K562 (cell line): ENCODE data around the gene CILP. TPM values are rescaled to one million over a fixed set of nuclear protein-coding genes. Genes with fewer than 3 reads are reported as not detected.

Source experiments
- ATAC-seq: fragments of 200-7000 bp; cut with Tn5 transposase; 3 replicates; pipeline ENCODE4 v1.9.1; 2020; ENCODE audit warnings: moderate library complexity
- BruUV-seq: library from RNA; stranded (reverse); fragments of 400-500 nt; replicated peaks from 2 replicates; lab custom pipeline; 2021; lab: Mats Ljungman, UMichigan
- CTCF ChIA-PET: fragments of 300-600 bp; formaldehyde crosslinking; extraction: SDS; loops from one replicate; lab custom pipeline; 2021; ENCODE audit warnings: low intra/inter-chr PET ratio; lab: Yijun Ruan, JAX
- POLR2A ChIA-PET: fragments of 300-600, 350-650 bp; sonication (Branson Sonifier 250); formaldehyde crosslinking; extraction: SDS; loops from one replicate; lab custom pipeline; 2021; ENCODE audit warnings: antibody characterized with exemption, inconsistent platforms; lab: Yijun Ruan, JAX
- DNase-seq, 4 experiments: peaks; one replicate each; pipeline versions ENCODE4 v3.0.0 to v3.0.0-alpha.2; 2011 to 2018; ENCODE audit warnings: low spot score in 3 of 4, mixed read lengths in 3 of 4; ENCODE audit errors: extremely low read depth in 1 of 4
- FAIRE-seq: peaks from 2 replicates; lab custom pipeline; 2011; peaks lifted over from hg19 to GRCh38; lab: Jason Lieb, UNC
- H2AFZ ChIP-seq: 2 replicates; pipeline ENCODE4 v1.6.0; 2011; ENCODE audit warnings: low read depth, low read length, control low read depth, inconsistent platforms
- H3K27ac ChIP-seq: fragments of 200-600 bp; 3 replicates; pipeline ENCODE4 v1.8.0; 2011; ENCODE audit warnings: low read depth, mild to moderate bottlenecking, control low read depth, inconsistent platforms, low read length, moderate library complexity, mixed read lengths; ENCODE audit errors: extremely low read depth
- H3K27me3 ChIP-seq, 2 experiments: fragments of 300-600 bp in 1 of 2; 2 replicates in 1 of 2; 3 replicates in 1 of 2; pipeline versions ENCODE4 v1.6.0 to v1.8.0; 2011; ENCODE audit warnings: inconsistent platforms in 2 of 2, low read length in 2 of 2, mild to moderate bottlenecking in 1 of 2, mixed read lengths in 1 of 2, moderate library complexity in 1 of 2; ENCODE audit not compliant: control insufficient read depth in 2 of 2, insufficient read depth in 2 of 2
- H3K36me3 ChIP-seq: fragments of 300-600 bp; 3 replicates; pipeline ENCODE4 v1.8.0; 2011; ENCODE audit warnings: mild to moderate bottlenecking, low read length, inconsistent platforms; ENCODE audit not compliant: control insufficient read depth, insufficient read depth
- H3K4me1 ChIP-seq, 2 experiments: fragments of 200-600 bp in 1 of 2; replicated peaks in 1 of 2; 2 replicates in 1 of 2; 3 replicates in 1 of 2; pipeline versions ENCODE4 v1.5.1 to v1.8.0; 2011; ENCODE audit warnings: inconsistent platforms in 2 of 2, low read length in 2 of 2, mild to moderate bottlenecking in 1 of 2, mixed read lengths in 1 of 2, moderate library complexity in 1 of 2; ENCODE audit not compliant: control insufficient read depth in 2 of 2, insufficient read depth in 2 of 2
- H3K4me2 ChIP-seq: 2 replicates; pipeline ENCODE4 v1.6.1; 2011; ENCODE audit warnings: low read length, control low read depth, inconsistent platforms, mixed read lengths; ENCODE audit not compliant: insufficient read depth
- H3K4me3 ChIP-seq: fragments of 200-600 bp; sonication (generic), shearing (Covaris generic); 2 replicates; pipeline ENCODE4 v1.5.1; 2016; ENCODE audit warnings: control low read depth, inconsistent platforms
- H3K79me2 ChIP-seq: fragments of 200-600 bp; 3 replicates; pipeline ENCODE4 v1.8.0; 2011; ENCODE audit warnings: low read length, inconsistent platforms; ENCODE audit not compliant: control insufficient read depth, insufficient read depth
- H3K9ac ChIP-seq, 2 experiments: 2 replicates each; pipeline versions ENCODE4 v1.6.0 to v1.6.1; 2011; ENCODE audit warnings: low read depth in 2 of 2, low read length in 2 of 2, control low read depth in 1 of 2, inconsistent platforms in 1 of 2, mild to moderate bottlenecking in 1 of 2, mixed read lengths in 1 of 2; ENCODE audit not compliant: insufficient read depth in 1 of 2
- H3K9me1 ChIP-seq: one replicate; pipeline ENCODE4 v1.6.0; 2011; ENCODE audit warnings: inconsistent platforms, mild to moderate bottlenecking, low read length, moderate library complexity; ENCODE audit not compliant: control insufficient read depth, insufficient read depth
- H3K9me3 ChIP-seq: replicated peaks from 2 replicates; pipeline ENCODE4 v1.5.1; 2011; ENCODE audit warnings: low read depth, low read length, inconsistent platforms; ENCODE audit not compliant: control insufficient read depth, insufficient read depth
- H4K20me1 ChIP-seq: replicated peaks from 2 replicates; pipeline ENCODE4 v1.6.1; 2011; ENCODE audit warnings: low read length, inconsistent platforms, mixed read lengths; ENCODE audit not compliant: control insufficient read depth, insufficient read depth
- HEY1 ChIP-seq: fragments of 250-450 bp; sonication (Bioruptor Pico); IDR thresholded peaks from 2 replicates; pipeline ENCODE4 v1.5.0; 2020; ENCODE audit warnings: mild to moderate bottlenecking, moderate library complexity, borderline replicate concordance
- MYBL2 ChIP-seq, 2 experiments: fragments of 450-650 bp in 1 of 2; sonication (generic) in 1 of 2; formaldehyde crosslinking in 1 of 2; IDR thresholded peaks; 2 replicates each; pipeline versions ENCODE4 v1.6.1 to v1.8.1; 2017 to 2022; ENCODE audit warnings: borderline replicate concordance in 1 of 2, inconsistent platforms in 1 of 2, low read depth in 1 of 2, mild to moderate bottlenecking in 1 of 2, missing genetic modification reagents in 1 of 2, moderate library complexity in 1 of 2
- PHB ChIP-seq: fragments of 250-450 bp; sonication (Bioruptor Pico); IDR thresholded peaks from 2 replicates; pipeline ENCODE4 v1.5.0; 2021
- SUPT5H ChIP-seq: fragments of 450-650 bp; IDR thresholded peaks from 2 replicates; pipeline ENCODE4 v1.6.1; 2016
- TCF7 ChIP-seq: sonication (generic); IDR thresholded peaks from 2 replicates; pipeline ENCODE4 v1.6.1; 2016; ENCODE audit warnings: antibody characterized with exemption, borderline replicate concordance
- WGBS: fragments of 100-300 bp; shearing (Covaris generic); methylation state at CpG from one replicate; pipeline ENCODE4 v1.1.6; 2016; ENCODE audit warnings: low coverage, mixed read lengths; ENCODE audit not compliant: insufficient coverage; ENCODE audit errors: missing lambda C conversion rate; 5-methylcytosine and 5-hydroxymethylcytosine counted together
- in situ Hi-C: fragments of 300-500 bp; cut with MboI; formaldehyde crosslinking; loops from 4 replicates; pipeline ENCODE4 v1.15.0; 2018; ENCODE audit warnings: inconsistent platforms, mixed read lengths
- intact Hi-C: fragments of 100-400 bp; cut with micrococcal nuclease; formaldehyde crosslinking; loops from 2 replicates; pipeline ENCODE4 v1.14.2; 2022
- polyA plus RNA-seq, 8 experiments: library from polyadenylated mRNA; depleted of rRNA in 4 of 8; stranded (reverse) in 5 of 8; unstranded in 3 of 8; fragments of >200 nt; fragmentation: Nextera tagmentation in 2 of 8; fragmentation: Illumina TruSeq in 1 of 8; extraction: Ambion mirVana in 2 of 8; extraction: Trizol in 1 of 8; gene quantifications; 2 replicates each; pipeline versions ENCODE4 v1.2.1 to v1.2.3, GENCODE V29; 2011 to 2014; ENCODE audit warnings: inconsistent platforms in 1 of 8, missing spikeins in 1 of 8
- total RNA-seq, 7 experiments: library from RNA; depleted of rRNA in 6 of 7; stranded (reverse); fragments of >200 nt in 6 of 7; fragmentation: Illumina TruSeq in 2 of 7; extraction: Trizol in 2 of 7; gene quantifications; 2 replicates each; pipeline versions ENCODE4 v1.2.1 to v1.2.3, GENCODE V29; 2011 to 2021; ENCODE audit warnings: low replicate concordance in 1 of 7
- TF ChIP-seq, protein P1 (sequence below): sonication (generic); formaldehyde crosslinking; IDR thresholded peaks from 2 replicates; pipeline ENCODE4 v1.8.1; 2023; ENCODE audit warnings: mild to moderate bottlenecking, missing genetic modification reagents
- TF ChIP-seq, protein P2 (sequence below): fragments of 250-450 bp; sonication (Bioruptor Pico); IDR thresholded peaks from 2 replicates; pipeline ENCODE4 v1.6.1; 2021; ENCODE audit warnings: mild to moderate bottlenecking

The CILP gene
- total and polyA plus RNA-seq, 9 of the 15 experiments (the other 6 are each of a cell fraction or from before 2014, with no cell fraction given), result 0.03 TPM; not detected in 8

DNA sequence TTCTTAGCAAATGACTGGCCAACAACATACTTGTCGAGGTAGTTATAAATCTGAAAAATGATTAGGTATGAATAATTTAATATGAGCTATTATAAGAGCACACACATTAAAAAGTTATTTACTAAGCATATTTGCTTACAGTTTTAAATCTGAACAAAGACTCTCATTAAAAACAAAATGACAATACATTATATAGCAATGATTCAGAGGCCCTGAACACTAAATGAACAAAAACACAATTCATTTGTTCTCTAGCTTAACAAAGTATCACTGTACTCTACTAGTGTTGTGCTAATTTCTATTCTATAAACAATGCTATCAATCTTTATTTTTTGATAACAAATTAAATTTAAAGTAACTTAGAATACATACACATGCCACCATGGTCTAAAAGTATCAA, 47.1 kb downstream of the CILP start (continued):
- TF ChIP-seq HEY1 (CRISPR knock-in tag), result no peak
- TF ChIP-seq, protein P1, sequence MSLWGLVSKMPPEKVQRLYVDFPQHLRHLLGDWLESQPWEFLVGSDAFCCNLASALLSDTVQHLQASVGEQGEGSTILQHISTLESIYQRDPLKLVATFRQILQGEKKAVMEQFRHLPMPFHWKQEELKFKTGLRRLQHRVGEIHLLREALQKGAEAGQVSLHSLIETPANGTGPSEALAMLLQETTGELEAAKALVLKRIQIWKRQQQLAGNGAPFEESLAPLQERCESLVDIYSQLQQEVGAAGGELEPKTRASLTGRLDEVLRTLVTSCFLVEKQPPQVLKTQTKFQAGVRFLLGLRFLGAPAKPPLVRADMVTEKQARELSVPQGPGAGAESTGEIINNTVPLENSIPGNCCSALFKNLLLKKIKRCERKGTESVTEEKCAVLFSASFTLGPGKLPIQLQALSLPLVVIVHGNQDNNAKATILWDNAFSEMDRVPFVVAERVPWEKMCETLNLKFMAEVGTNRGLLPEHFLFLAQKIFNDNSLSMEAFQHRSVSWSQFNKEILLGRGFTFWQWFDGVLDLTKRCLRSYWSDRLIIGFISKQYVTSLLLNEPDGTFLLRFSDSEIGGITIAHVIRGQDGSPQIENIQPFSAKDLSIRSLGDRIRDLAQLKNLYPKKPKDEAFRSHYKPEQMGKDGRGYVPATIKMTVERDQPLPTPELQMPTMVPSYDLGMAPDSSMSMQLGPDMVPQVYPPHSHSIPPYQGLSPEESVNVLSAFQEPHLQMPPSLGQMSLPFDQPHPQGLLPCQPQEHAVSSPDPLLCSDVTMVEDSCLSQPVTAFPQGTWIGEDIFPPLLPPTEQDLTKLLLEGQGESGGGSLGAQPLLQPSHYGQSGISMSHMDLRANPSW (CRISPR knock-in tag), result no peak
- TF ChIP-seq PHB (CRISPR knock-in tag), result no peak
- TF ChIP-seq, all 486 proteins: peak for 0

DNA sequence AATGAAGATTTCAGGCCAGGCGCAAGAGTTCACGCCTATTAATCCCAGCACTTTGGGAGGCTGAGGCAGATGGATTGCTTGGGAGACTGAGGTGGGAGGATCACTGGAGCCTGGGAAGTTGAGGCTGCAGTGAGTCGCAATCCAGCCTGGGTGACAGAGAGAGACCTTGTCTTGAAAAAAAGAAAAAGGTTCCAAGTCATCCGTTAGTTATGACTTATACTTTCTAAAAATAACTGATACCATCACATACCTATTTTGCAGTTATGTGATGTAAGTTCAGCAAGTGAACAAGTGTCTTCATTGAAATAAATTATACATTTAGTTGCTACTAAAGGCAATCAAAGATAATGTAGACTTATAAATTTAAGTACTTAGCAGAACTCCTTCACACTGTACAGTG, 48.2 kb downstream of the CILP start:
- POLR2A ChIA-PET, result interaction anchor here (2.9 kb wide), 1 partner anchor 142 kb away, joined by 14 read pairs; the partner anchor contains the start of gene RNU5B-1
- Histone ChIP-seq H3K79me2 (no peaks in the 10 kb centered on the region), H3K4me1 (no peaks in the 10 kb centered on the region), H2AFZ (no peak overlapping the region), H3K9me1 (no peaks in the 10 kb centered on the region), H3K27me3 (no peaks in the 10 kb centered on the region), H3K27ac (no peak overlapping the region), H4K20me1 (no peaks in the 10 kb centered on the region), H3K9me3 (no peaks in the 10 kb centered on the region), H3K4me3 (no peak overlapping the region), H3K4me2 (no peak overlapping the region), H3K9ac (no peak overlapping the region), H3K36me3 (peaks cover 59% of the 10 kb centered on the region)
- ATAC-seq (no peak), FAIRE-seq (no peak), DNase-seq (no peak)
- TF ChIP-seq SUPT5H, result no peak
- TF ChIP-seq, protein P2, sequence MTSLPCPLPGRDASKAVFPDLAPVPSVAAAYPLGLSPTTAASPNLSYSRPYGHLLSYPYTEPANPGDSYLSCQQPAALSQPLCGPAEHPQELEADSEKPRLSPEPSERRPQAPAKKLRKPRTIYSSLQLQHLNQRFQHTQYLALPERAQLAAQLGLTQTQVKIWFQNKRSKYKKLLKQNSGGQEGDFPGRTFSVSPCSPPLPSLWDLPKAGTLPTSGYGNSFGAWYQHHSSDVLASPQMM, result no peak
- no peak for TF ChIP-seq TCF7
- no peak for TF ChIP-seq MYBL2 (IDR thresholded peaks at IDR 0.05; ENCODE audit: low read depth)
- no peak for TF ChIP-seq MYBL2 (CRISPR knock-in tag; IDR thresholded peaks at IDR 0.05; ENCODE audit: borderline replicate concordance)
- in situ Hi-C loops, result no loop called here
- WGBS, result 86% methylated on average over 4 of the region's 4 CpGs
- intact Hi-C loops, result no loop called here
- no TSS peak for BruUV-seq
- CTCF ChIA-PET, result no interaction called here
